Activated T-cell treated with anti-CD3 and anti-CD28 coated beads, Interleukin-2, amount 50 U/mL, for 72 hours (primary cell): Measurements from ENCODE around the gene CBLL2. TPM values are rescaled to one million over a fixed set of nuclear protein-coding genes. Genes with fewer than 3 reads are reported as not detected.
"Not testable (repeated sequence)": the region's sequence is repeated elsewhere in the genome, so short reads cannot be mapped to it uniquely, and the experiment has no call there.

Experiments
- ATAC-seq, 2 donors: fragments of 150-1000 bp; cut with Tn5 transposase; replicated peaks in 1 of 2; 2 replicates each; pipeline ENCODE4 v1.10.0; 2021; ENCODE audit warnings: moderate library complexity in 2 of 2, mild to moderate bottlenecking in 1 of 2
- DNase-seq, 2 donors: peaks; one replicate each; pipeline ENCODE4 v3.0.0; 2021 to 2022; ENCODE audit warnings: mixed read lengths in 1 of 2
- H3K27ac Mint-ChIP-seq: one replicate; pipeline ENCODE4 v1.8.0; 2022; ENCODE audit warnings: mild to moderate bottlenecking, moderate library complexity, mixed read lengths
- H3K27me3 Mint-ChIP-seq: one replicate; pipeline ENCODE4 v1.8.0; 2022; ENCODE audit warnings: low read depth, mixed read lengths
- H3K36me3 Mint-ChIP-seq, 2 donors: one replicate each; pipeline ENCODE4 v1.8.0; 2022; ENCODE audit warnings: mixed read lengths in 2 of 2, mild to moderate bottlenecking in 1 of 2; ENCODE audit not compliant: insufficient read depth in 2 of 2
- H3K4me1 Mint-ChIP-seq: one replicate; pipeline ENCODE4 v1.8.0; 2022; ENCODE audit warnings: low read depth, mixed read lengths
- H3K4me3 Mint-ChIP-seq, 2 donors: one replicate each; pipeline ENCODE4 v1.8.0; 2022; ENCODE audit warnings: mild to moderate bottlenecking in 2 of 2, mixed read lengths in 2 of 2, moderate library complexity in 2 of 2
- H3K9me3 Mint-ChIP-seq, 2 donors: one replicate each; pipeline ENCODE4 v1.8.0; 2022; ENCODE audit warnings: mixed read lengths in 2 of 2
- total RNA-seq, 2 donors: library from RNA; stranded (reverse); gene quantifications; one replicate each; pipeline ENCODE4 v1.2.3, GENCODE V29; 2022

CBLL2 gene, protein sequence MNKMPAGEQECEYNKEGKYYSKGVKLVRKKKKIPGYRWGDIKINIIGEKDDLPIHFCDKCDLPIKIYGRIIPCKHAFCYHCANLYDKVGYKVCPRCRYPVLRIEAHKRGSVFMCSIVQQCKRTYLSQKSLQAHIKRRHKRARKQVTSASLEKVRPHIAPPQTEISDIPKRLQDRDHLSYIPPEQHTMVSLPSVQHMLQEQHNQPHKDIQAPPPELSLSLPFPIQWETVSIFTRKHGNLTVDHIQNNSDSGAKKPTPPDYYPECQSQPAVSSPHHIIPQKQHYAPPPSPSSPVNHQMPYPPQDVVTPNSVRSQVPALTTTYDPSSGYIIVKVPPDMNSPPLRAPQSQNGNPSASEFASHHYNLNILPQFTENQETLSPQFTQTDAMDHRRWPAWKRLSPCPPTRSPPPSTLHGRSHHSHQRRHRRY
- total RNA-seq = not detected

DNA sequence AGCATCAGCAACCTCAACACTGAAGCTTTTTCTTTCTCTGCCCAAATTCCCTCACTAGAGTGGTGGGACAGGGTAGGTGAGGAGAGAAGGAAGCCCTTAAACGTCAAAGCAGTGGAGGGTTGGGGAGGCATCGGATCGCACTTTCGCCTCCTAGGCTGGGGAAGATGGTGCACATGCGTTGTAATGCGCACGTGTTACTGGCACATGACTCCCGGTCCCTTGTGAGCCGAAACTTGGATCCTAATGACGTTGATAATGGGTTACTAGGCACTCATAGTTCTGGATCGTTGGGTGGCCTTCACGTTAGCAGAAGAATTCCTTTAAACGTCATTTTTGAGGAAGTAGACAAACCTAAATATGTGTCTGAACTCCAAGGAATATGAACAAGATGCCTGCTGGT lies at the start of gene CBLL2:
Gene CBLL2, plus strand, starts transcription at position 301 of the 400 bp plus-strand sequence. Its CDS starts 79 bp downstream, at position 380.
- Mint-ChIP-seq H3K27ac (no peak within 1 kb of the TSS), H3K36me3 (no peaks in the 10 kb centered on the region), H3K27me3 (peaks cover 4% of the 10 kb centered on the region), H3K4me3 (no peak within 1 kb of the TSS), H3K9me3 (no peaks in the 10 kb centered on the region), H3K4me1 (no peaks in the 10 kb centered on the region)
- DNase-seq (no peak), ATAC-seq (no peak)

DNA sequence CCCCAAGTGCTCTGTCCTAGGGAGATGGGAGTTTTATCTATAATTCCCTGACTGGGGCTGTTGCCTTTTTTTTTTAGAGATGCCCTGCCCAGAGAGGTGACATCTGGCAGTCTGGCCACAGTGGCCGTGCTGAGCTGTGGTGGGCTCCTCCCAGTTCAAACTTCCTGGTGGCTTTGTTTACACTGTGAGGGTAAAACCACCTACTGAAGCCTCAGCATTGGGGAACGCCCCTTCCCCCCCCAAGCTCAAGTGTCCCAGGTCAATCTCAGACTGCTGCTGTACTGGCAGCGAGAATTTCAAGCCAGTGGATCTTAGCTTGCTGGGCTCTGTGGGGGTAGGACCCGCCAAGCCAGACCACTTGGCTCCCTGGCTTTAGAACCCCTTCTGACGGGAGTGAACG lies 38.3 kb upstream of the CBLL2 start:
- Mint-ChIP-seq H3K36me3 (peaks cover under 1 to 1% of the 10 kb centered on the region in 2 donors), H3K27ac (no peak overlapping the region), H3K27me3 (peaks cover 21% of the 10 kb centered on the region), H3K4me1 (no peaks in the 10 kb centered on the region), H3K9me3 (peaks cover 0 to 2% of the 10 kb centered on the region in 2 donors), H3K4me3 (no peak overlapping the region)
- ATAC-seq = no peak
- no peak for DNase-seq

DNA sequence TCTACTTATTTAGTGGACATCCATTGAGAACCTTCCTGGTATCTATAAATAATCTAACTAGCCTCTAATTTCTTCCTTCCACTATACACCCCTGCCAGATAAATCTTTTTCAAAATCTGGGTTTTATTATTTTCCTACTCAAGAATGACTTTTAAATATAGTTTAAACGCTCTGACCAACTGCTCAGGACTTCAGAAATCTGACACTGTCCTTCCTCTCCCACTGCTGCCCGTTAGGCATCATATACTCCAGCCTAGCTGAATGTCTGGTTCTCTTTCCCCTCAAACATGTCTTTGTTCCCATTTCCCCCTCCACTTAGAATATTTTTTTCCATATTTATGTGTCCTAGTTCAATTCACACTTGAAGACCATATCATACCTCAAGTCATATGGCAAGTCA lies 35.2 kb upstream of the CBLL2 start:
- H3K27me3 Mint-ChIP-seq = peaks cover 35% of the 10 kb centered on the region
- no peak overlapping the region for H3K27ac Mint-ChIP-seq
- no peak for DNase-seq
- no peak overlapping the region for H3K4me3 Mint-ChIP-seq
- no peaks in the 10 kb centered on the region for H3K4me1 Mint-ChIP-seq
- ATAC-seq = no peak
- H3K9me3 Mint-ChIP-seq = peaks cover 0 to 6% of the 10 kb centered on the region in 2 donors
- H3K36me3 Mint-ChIP-seq = peaks cover 2% of the 10 kb centered on the region in 2 donors

DNA sequence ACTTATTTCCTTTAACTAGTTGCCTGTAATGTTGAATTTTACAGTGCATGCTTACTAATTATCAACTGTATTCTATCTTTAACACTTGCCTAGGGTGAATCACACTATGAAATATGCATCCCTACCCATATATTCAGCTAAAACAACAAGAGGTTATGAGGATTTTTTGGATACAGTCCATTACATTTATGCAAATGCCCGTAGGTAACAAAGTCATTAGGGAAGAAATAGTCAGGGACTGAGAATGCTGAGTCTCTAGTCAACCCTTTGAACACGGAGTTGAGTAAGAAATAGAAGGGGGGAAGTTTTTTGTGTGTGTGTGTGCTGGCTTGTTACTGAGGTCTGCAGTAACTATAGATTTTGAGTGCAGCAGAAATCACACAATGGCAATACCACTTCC lies 26.1 kb upstream of the CBLL2 start:
- H3K27me3 Mint-ChIP-seq = peaks cover 8% of the 10 kb centered on the region
- no peaks in the 10 kb centered on the region for H3K9me3 Mint-ChIP-seq
- H3K27ac Mint-ChIP-seq = no peak overlapping the region
- no peaks in the 10 kb centered on the region for H3K4me1 Mint-ChIP-seq
- H3K36me3 Mint-ChIP-seq = no peaks in the 10 kb centered on the region
- DNase-seq = no peak
- ATAC-seq = no peak
- H3K4me3 Mint-ChIP-seq = no peak overlapping the region

DNA sequence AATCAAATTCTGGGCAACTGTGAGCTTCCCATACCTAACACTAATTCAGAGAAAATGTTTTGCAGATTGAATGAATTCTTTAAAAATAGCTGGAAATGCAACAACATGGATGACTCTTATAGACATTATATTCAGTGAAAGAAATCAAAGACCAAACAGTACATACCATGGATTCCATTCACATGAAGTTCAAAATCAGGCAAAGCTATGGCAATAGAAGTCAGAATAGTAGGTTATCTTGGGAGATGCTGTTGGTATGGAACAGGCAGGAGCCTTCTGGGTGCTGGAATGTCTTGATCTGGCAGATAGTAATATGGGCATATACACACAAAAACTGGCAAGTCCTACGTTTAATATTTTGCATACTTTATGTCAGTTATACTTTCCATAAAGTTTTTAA lies 25.5 kb upstream of the CBLL2 start:
- DNase-seq = no peak
- ATAC-seq = no peak
- Mint-ChIP-seq H3K27ac (no peak overlapping the region), H3K9me3 (no peaks in the 10 kb centered on the region), H3K4me3 (no peak overlapping the region), H3K4me1 (no peaks in the 10 kb centered on the region), H3K36me3 (no peaks in the 10 kb centered on the region), H3K27me3 (peaks cover 5% of the 10 kb centered on the region)

DNA sequence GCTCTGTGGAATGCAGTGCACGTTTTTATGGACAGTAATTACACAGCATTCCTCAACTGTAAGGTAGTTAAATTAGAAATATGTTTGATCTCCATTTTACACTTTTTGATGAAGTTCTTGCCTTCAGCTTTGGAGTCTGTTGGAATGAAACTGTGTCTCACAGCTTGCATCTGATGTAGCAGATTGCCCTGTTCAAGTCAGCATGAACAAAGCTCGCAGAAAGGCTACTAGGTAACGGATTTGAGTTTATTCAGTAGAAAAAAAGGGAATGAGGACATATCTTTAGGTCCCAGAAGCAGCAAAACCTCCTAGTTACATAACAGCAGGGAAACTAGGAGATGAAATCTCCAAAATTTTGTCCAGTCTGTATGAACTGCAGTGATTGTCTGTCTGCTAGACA lies 24.3 kb upstream of the CBLL2 start:
- H3K4me3 Mint-ChIP-seq = no peak overlapping the region
- peaks cover 5% of the 10 kb centered on the region for H3K27me3 Mint-ChIP-seq
- DNase-seq (no peak), ATAC-seq (no peak)
- no peak overlapping the region for H3K27ac Mint-ChIP-seq
- H3K9me3 Mint-ChIP-seq = no peaks in the 10 kb centered on the region
- no peaks in the 10 kb centered on the region for H3K36me3 Mint-ChIP-seq
- H3K4me1 Mint-ChIP-seq = no peaks in the 10 kb centered on the region

DNA sequence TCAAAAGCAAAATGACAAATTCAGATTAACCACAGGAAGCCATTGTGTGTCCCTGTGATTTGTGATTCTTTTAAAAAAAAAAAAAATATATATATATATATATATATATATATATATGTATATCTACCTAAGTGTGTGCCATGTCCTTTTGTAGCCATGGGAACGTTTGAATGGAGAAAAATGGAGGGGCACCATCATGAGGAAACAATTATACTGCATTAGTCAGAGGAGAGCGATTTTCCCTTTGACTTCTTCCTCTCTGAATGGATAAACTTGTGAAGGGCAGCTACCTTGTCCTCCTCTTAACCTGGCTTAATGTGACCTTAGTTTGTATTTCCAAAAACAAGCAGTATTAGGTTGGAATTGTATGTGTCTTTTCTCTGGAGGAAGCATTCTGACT lies 23.3 kb upstream of the CBLL2 start:
- no peak for DNase-seq
- H3K27ac Mint-ChIP-seq = no peak overlapping the region
- H3K4me3 Mint-ChIP-seq = no peak overlapping the region
- H3K9me3 Mint-ChIP-seq = no peaks in the 10 kb centered on the region
- H3K4me1 Mint-ChIP-seq = no peaks in the 10 kb centered on the region
- ATAC-seq = no peak
- peaks cover 5% of the 10 kb centered on the region for H3K27me3 Mint-ChIP-seq
- H3K36me3 Mint-ChIP-seq = no peaks in the 10 kb centered on the region

DNA sequence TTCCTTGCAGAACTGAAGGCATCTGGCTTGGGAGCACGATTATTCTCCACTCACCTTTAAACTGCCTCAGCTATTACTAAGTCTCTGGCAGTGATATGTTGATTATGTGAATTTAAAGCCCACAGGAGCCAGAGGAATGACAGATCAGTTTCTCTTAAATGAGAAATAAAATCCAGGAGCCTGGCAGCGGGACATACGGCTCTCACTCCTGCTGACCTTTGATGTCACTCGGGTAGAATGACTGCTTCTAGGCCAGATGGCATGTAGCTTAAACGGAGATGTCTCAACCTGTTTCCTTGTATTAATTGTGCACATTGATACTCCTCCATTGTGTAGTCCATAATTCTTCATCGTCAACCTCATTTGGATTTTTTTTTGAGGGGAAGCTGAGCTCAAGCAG lies 4.0 kb upstream of the CBLL2 start:
- DNase-seq = no peak

DNA sequence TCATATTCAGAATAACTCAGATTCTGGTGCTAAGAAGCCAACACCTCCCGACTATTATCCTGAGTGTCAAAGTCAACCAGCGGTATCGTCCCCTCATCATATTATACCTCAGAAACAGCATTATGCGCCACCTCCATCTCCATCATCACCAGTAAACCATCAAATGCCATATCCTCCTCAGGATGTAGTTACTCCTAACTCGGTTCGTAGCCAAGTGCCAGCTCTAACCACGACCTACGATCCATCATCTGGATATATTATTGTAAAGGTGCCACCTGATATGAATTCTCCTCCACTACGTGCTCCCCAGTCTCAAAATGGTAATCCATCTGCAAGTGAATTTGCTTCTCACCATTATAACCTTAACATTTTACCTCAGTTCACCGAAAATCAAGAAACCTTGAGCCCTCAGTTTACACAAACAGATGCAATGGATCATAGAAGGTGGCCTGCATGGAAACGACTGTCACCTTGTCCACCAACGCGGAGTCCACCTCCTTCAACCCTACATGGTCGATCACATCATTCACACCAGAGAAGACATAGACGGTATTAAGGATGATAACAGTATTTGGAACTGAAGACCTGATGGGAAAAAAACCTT lies 1.1 kb downstream of the CBLL2 start:
- no peak for ATAC-seq
- H3K36me3 Mint-ChIP-seq = no peaks in the 10 kb centered on the region
- H3K4me1 Mint-ChIP-seq = no peaks in the 10 kb centered on the region
- no peak for DNase-seq
- H3K9me3 Mint-ChIP-seq = no peaks in the 10 kb centered on the region
- no peak overlapping the region for H3K4me3 Mint-ChIP-seq
- peaks cover 14% of the 10 kb centered on the region for H3K27me3 Mint-ChIP-seq
- no peak overlapping the region for H3K27ac Mint-ChIP-seq

More for the DNA sequence above, 4.0 kb upstream of the CBLL2 start:
- H3K9me3 Mint-ChIP-seq = no peaks in the 10 kb centered on the region
- ATAC-seq = no peak
- H3K36me3 Mint-ChIP-seq = no peaks in the 10 kb centered on the region
- no peak overlapping the region for H3K4me3 Mint-ChIP-seq
- no peak overlapping the region for H3K27ac Mint-ChIP-seq
- no peaks in the 10 kb centered on the region for H3K4me1 Mint-ChIP-seq
- H3K27me3 Mint-ChIP-seq = no peaks in the 10 kb centered on the region

DNA sequence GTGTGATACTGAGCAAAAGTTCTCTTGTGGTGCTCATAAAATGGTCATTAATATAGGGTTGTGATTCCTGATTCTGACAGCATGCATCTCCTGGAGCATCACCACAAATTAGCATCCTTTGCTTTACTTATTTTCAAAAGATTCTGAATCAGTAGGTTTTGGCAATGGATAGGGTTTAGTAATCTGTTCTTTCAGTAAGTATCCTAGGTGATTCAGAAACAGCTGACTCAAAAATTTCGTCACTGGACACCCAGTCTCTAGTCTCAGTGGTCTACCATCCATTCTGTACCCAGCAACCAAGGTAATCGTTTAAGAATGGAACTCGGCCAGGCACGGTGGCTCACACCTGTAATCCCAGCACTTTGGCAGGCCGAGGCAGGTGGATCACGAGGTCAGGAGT lies 4.1 kb downstream of the CBLL2 start:
- H3K4me1 Mint-ChIP-seq = no peaks in the 10 kb centered on the region
- ATAC-seq = no peak

DNA sequence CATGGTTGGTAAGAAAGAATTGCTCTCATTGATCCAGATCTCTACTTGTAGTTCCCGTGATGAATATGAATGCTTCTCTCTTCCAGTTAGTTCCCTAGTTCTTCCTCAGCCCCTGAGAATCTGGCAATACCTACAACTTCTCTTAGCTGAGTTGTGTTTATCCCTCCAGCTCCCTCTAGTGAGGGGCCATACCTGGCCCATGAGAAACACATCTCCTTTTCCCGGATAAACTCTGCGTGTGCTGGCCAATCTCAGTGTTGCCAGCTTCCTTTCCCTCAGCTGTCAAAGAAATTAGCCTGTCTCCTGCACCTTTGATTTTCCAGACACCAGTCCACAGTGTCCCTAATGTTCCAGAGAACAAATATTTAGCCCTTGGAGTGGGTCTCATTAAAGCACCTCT lies 5.7 kb downstream of the CBLL2 start:
- Mint-ChIP-seq H3K27me3 (peaks cover 29% of the 10 kb centered on the region), H3K4me1 (no peaks in the 10 kb centered on the region), H3K27ac (no peak overlapping the region), H3K4me3 (no peak overlapping the region), H3K9me3 (peaks cover 0 to 7% of the 10 kb centered on the region in 2 donors), H3K36me3 (no peaks in the 10 kb centered on the region)
- DNase-seq (no peak), ATAC-seq (no peak)

More for the DNA sequence above, 4.1 kb downstream of the CBLL2 start:
- Mint-ChIP-seq H3K9me3 (peaks cover 0 to 2% of the 10 kb centered on the region in 2 donors), H3K4me3 (no peak overlapping the region), H3K27ac (no peak overlapping the region), H3K36me3 (no peaks in the 10 kb centered on the region), H3K27me3 (peaks cover 19% of the 10 kb centered on the region)
- DNase-seq = no peak

DNA sequence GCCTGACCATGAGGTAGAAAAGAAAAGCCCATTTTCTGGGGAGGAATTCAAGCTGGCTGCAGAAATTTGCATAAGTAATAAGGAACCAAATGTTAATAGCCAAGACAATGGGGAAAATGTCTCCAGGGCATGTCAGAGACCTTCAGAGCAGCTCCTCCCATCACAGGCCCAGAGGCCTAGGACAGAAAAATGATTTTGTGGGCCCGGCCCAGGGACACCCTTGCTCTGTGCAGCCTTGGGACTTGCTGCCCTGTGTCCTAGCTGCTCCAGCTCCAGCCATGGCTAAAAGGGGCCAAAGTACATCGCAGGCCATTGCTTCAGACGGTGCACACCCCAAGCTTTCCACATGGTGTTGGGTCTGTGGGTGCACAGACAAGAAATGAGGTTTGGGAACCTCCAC lies 16.5 kb downstream of the CBLL2 start:
- DNase-seq, H3K27ac Mint-ChIP-seq, ATAC-seq, H3K9me3 Mint-ChIP-seq, H3K36me3 Mint-ChIP-seq, H3K4me3 Mint-ChIP-seq, H3K4me1 Mint-ChIP-seq: not testable (repeated sequence)
- H3K27me3 Mint-ChIP-seq = peaks cover 16% of the 10 kb centered on the region

DNA sequence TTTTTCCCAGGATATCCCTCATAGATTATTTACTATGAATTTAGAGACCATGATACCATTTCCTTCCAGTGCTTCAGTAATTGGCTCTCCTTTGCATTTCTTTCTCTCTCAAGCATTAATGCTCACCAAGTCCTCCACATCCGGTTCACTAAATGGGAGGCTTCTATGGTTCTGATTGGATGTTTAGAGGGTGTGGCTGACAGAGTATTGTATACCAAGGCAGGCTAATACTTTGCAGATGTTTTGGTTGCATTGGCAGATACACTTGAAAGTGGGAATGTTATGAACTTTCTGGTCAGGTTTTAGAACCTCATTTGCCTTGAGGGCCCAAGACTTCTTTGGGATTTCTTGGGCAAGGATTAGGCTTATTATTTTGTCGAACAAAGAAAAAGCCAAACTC lies 24.2 kb downstream of the CBLL2 start:
- Mint-ChIP-seq H3K4me3 (no peak overlapping the region), H3K36me3 (no peaks in the 10 kb centered on the region), H3K27me3 (peaks cover 24% of the 10 kb centered on the region), H3K27ac (no peak overlapping the region), H3K9me3 (no peaks in the 10 kb centered on the region), H3K4me1 (no peaks in the 10 kb centered on the region)
- no peak for DNase-seq
- ATAC-seq = no peak

DNA sequence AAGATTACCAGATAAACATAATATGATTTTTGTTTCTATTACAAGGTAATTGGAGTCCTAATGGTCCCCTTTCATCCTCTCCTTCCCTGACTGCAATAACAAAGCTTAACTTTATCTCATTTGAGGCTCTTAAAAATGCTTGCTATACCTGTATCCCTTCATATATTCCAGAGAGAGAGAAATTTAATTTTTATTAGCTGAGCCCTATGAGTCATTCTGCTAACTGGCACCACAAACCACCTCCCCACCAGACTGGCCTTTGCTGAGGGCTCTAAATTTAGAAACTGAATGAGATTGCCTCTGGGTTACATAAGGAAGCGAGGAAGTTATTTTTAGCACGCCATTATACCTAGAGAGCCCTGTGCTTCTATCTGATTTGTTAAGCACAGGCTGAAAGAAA lies 27.4 kb downstream of the CBLL2 start:
- Mint-ChIP-seq H3K36me3 (no peaks in the 10 kb centered on the region), H3K4me3 (no peak overlapping the region), H3K27ac (no peak overlapping the region), H3K4me1 (no peaks in the 10 kb centered on the region), H3K27me3 (peaks cover 7% of the 10 kb centered on the region), H3K9me3 (no peaks in the 10 kb centered on the region)
- no peak for ATAC-seq
- no peak for DNase-seq
